GM12874 (cell line): ENCODE measurements around the gene MCTP2.

Experiments used
- CTCF ChIP-seq: IDR thresholded peaks from 2 replicates; pipeline ENCODE4 v1.5.1; 2011; ENCODE audit warnings: low read depth, mild to moderate bottlenecking, control low read depth, low read length, moderate library complexity; ENCODE audit not compliant: insufficient read depth

MCTP2 gene

GRCh38 chr15:94198633-94199032, 32.7 kb upstream of the MCTP2 start:
- TF ChIP-seq CTCF = no peak

- TF ChIP-seq CTCF = no peak
Measured at GRCh38 chr15:94199725-94200124, 31.6 kb upstream of the MCTP2 start.

- TF ChIP-seq CTCF = no peak
Measured at GRCh38 chr15:94203306-94203705, 28.1 kb upstream of the MCTP2 start.

- TF ChIP-seq CTCF = no peak
Measured at GRCh38 chr15:94205366-94205765, 26.0 kb upstream of the MCTP2 start.

- no peak for TF ChIP-seq CTCF
Measured at GRCh38 chr15:94206463-94207167, 24.7 kb upstream of the MCTP2 start.

GRCh38 chr15:94212291-94212690, 19.1 kb upstream of the MCTP2 start:
- TF ChIP-seq CTCF = no peak

GRCh38 chr15:94225616-94226015, 5.7 kb upstream of the MCTP2 start:
- TF ChIP-seq CTCF = no peak
